ENCODE results near the gene DEPP1.

DNA sequence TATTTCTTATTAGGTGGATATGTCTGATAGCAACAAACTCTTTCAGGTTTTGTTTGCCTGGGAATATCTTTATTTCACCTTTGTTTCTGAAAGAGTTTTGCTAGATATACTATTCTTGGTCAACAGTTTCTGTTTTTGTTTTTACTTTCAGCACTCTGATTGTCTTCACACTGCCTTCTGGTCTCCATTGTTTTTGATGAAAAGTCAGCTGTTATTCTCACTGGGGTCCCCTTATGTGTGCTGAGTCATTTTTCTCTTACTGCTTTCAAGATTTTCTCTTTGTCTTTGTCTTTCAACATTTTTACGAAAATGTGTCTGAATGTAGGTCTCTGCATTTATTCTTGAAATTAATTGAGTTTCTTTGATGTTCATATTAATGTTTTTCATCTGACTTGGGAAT is 34.3 kb downstream of the DEPP1 start:
- TF ChIP-seq, protein P1, sequence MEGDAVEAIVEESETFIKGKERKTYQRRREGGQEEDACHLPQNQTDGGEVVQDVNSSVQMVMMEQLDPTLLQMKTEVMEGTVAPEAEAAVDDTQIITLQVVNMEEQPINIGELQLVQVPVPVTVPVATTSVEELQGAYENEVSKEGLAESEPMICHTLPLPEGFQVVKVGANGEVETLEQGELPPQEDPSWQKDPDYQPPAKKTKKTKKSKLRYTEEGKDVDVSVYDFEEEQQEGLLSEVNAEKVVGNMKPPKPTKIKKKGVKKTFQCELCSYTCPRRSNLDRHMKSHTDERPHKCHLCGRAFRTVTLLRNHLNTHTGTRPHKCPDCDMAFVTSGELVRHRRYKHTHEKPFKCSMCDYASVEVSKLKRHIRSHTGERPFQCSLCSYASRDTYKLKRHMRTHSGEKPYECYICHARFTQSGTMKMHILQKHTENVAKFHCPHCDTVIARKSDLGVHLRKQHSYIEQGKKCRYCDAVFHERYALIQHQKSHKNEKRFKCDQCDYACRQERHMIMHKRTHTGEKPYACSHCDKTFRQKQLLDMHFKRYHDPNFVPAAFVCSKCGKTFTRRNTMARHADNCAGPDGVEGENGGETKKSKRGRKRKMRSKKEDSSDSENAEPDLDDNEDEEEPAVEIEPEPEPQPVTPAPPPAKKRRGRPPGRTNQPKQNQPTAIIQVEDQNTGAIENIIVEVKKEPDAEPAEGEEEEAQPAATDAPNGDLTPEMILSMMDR (IDR thresholded peaks at IDR 0.05), result no peak
- TF ChIP-seq NR3C1 (IDR thresholded peaks at IDR 0.05) (no peak), HEYL (CRISPR knock-in tag; IDR thresholded peaks at IDR 0.05) (no peak), CBX2 (IDR thresholded peaks at IDR 0.05; ENCODE audit: borderline replicate concordance, low read depth) (no peak), MAZ (IDR thresholded peaks at IDR 0.05; ENCODE audit: borderline replicate concordance, low read depth, low read length) (no peak), ZSCAN20 (CRISPR knock-in tag; IDR thresholded peaks at IDR 0.05) (no peak), POLR2A (IDR thresholded peaks at IDR 0.05; ENCODE audit: low read length) (no peak), KDM5A (IDR thresholded peaks at IDR 0.05) (no peak), POLR2AphosphoS2 (conservative IDR thresholded peaks at IDR 0.05; ENCODE audit: low read length) (no peak), MAFK (IDR thresholded peaks at IDR 0.05; ENCODE audit: partially characterized antibody) (no peak)
- TF ChIP-seq, protein P2, sequence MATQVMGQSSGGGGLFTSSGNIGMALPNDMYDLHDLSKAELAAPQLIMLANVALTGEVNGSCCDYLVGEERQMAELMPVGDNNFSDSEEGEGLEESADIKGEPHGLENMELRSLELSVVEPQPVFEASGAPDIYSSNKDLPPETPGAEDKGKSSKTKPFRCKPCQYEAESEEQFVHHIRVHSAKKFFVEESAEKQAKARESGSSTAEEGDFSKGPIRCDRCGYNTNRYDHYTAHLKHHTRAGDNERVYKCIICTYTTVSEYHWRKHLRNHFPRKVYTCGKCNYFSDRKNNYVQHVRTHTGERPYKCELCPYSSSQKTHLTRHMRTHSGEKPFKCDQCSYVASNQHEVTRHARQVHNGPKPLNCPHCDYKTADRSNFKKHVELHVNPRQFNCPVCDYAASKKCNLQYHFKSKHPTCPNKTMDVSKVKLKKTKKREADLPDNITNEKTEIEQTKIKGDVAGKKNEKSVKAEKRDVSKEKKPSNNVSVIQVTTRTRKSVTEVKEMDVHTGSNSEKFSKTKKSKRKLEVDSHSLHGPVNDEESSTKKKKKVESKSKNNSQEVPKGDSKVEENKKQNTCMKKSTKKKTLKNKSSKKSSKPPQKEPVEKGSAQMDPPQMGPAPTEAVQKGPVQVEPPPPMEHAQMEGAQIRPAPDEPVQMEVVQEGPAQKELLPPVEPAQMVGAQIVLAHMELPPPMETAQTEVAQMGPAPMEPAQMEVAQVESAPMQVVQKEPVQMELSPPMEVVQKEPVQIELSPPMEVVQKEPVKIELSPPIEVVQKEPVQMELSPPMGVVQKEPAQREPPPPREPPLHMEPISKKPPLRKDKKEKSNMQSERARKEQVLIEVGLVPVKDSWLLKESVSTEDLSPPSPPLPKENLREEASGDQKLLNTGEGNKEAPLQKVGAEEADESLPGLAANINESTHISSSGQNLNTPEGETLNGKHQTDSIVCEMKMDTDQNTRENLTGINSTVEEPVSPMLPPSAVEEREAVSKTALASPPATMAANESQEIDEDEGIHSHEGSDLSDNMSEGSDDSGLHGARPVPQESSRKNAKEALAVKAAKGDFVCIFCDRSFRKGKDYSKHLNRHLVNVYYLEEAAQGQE (IDR thresholded peaks at IDR 0.05), result no peak
